HL-60 (cell line): ENCODE results near the gene APMAP.

Source experiments
- DNase-seq, 2 experiments: peaks; one replicate each; pipeline ENCODE4 v3.0.0-alpha.2; 2010 to 2020; ENCODE audit warnings: low read depth in 1 of 2, low spot score in 1 of 2
- H3K27ac ChIP-seq: fragments of 250-450 bp; sonication (Bioruptor Pico); replicated peaks from 2 replicates; pipeline ENCODE4 v1.5.1; 2020; ENCODE audit warnings: mild to moderate bottlenecking, moderate library complexity
- H3K27me3 ChIP-seq: fragments of 250-450 bp; sonication (Bioruptor Pico); 2 replicates; pipeline ENCODE4 v1.5.1; 2021; ENCODE audit warnings: mild to moderate bottlenecking, moderate library complexity; ENCODE audit not compliant: insufficient read depth, poor library complexity, severe bottlenecking
- H3K4me3 ChIP-seq: replicated peaks from 2 replicates; pipeline ENCODE4 v1.5.1; 2011; ENCODE audit warnings: mild to moderate bottlenecking, control low read depth, low read length; ENCODE audit not compliant: insufficient read depth
- CTCF ChIP-seq: IDR thresholded peaks from one replicate; pipeline ENCODE4 v1.5.1; 2011; ENCODE audit warnings: low read length, control low read depth, inconsistent platforms; ENCODE audit not compliant: insufficient read depth
- GABPA ChIP-seq: IDR thresholded peaks from 2 replicates; pipeline ENCODE4 v1.6.1; 2012; ENCODE audit warnings: low read depth
- POLR2AphosphoS5 ChIP-seq: IDR thresholded peaks from 2 replicates; pipeline ENCODE4 v1.6.1; 2012; ENCODE audit warnings: low read depth
- REST ChIP-seq: IDR thresholded peaks from 2 replicates; pipeline ENCODE4 v1.6.1; 2012; ENCODE audit warnings: low read depth; ENCODE audit not compliant: insufficient replicate concordance
- SPI1 ChIP-seq: IDR thresholded peaks from 2 replicates; pipeline ENCODE4 v1.6.1; 2012; ENCODE audit warnings: low read depth, mild to moderate bottlenecking, borderline replicate concordance

The APMAP gene

GRCh38 chr20:24969186-24970029 is 23.1 kb downstream of the APMAP start:
- no peak for DNase-seq
- no peak overlapping the region for H3K4me3 ChIP-seq
- H3K27me3 ChIP-seq: no peaks in the 10 kb centered on the region
- H3K27ac ChIP-seq: no peak overlapping the region
- TF ChIP-seq GABPA (no peak), REST (no peak), POLR2AphosphoS5 (no peak), CTCF (no peak), SPI1 (no peak)

- Histone ChIP-seq H3K27me3 (no peaks in the 10 kb centered on the region), H3K4me3 (no peak overlapping the region), H3K27ac (no peak overlapping the region)
- TF ChIP-seq SPI1 (no peak), REST (no peak), CTCF (no peak), GABPA (no peak), POLR2AphosphoS5 (no peak)
- no peak for DNase-seq
These were observed 24.2 kb downstream of the APMAP start for GRCh38 chr20:24968278-24968800.

GRCh38 chr20:24966317-24967012 is 26.1 kb downstream of the APMAP start:
- TF ChIP-seq GABPA: no peak
- no peak for TF ChIP-seq SPI1
- no peak for TF ChIP-seq REST
- no peak for TF ChIP-seq CTCF
- TF ChIP-seq POLR2AphosphoS5: no peak
- Histone ChIP-seq H3K27me3 (no peaks in the 10 kb centered on the region), H3K27ac (no peak overlapping the region), H3K4me3 (no peak overlapping the region)
- DNase-seq: no peak
